KMS-11 (cell line): ENCODE data around the gene NAA30.

Experiments
- H2AFZ ChIP-seq: fragments of 200-600 bp; sonication (generic); 2 replicates; pipeline ENCODE4 v1.6.1; 2016; ENCODE audit warnings: antibody characterized with exemption, mixed run types, low read depth
- H3K27ac ChIP-seq: fragments of 200-600 bp; sonication (generic); 2 replicates; pipeline ENCODE4 v1.6.1; 2016; ENCODE audit warnings: mild to moderate bottlenecking, mixed run types
- H3K27me3 ChIP-seq: fragments of 200-600 bp; sonication (generic); 2 replicates; pipeline ENCODE4 v1.6.1; 2017; ENCODE audit warnings: mild to moderate bottlenecking, low read depth, mixed run types, moderate library complexity; ENCODE audit not compliant: insufficient read depth
- H3K36me3 ChIP-seq: fragments of 200-600 bp; sonication (generic); 2 replicates; pipeline ENCODE4 v1.6.1; 2017; ENCODE audit warnings: mild to moderate bottlenecking, mixed run types; ENCODE audit not compliant: insufficient read depth
- H3K4me1 ChIP-seq: fragments of 200-600 bp; sonication (generic); 2 replicates; pipeline ENCODE4 v1.6.1; 2016; ENCODE audit warnings: mild to moderate bottlenecking, low read depth, mixed run types; ENCODE audit not compliant: poor library complexity, severe bottlenecking
- H3K4me2 ChIP-seq: fragments of 200-600 bp; sonication (generic); 2 replicates; pipeline ENCODE4 v1.7.0; 2016; ENCODE audit warnings: mild to moderate bottlenecking, mixed run types
- H3K4me3 ChIP-seq: fragments of 200-600 bp; sonication (generic); IDR thresholded peaks from 2 replicates; pipeline ENCODE4 v1.6.1; 2017; ENCODE audit warnings: low read depth, low read length, mixed read lengths; ENCODE audit not compliant: insufficient read depth
- H3K79me2 ChIP-seq: fragments of 200-600 bp; sonication (generic); 2 replicates; pipeline ENCODE4 v1.6.1; 2016; ENCODE audit warnings: low read depth, mixed run types; ENCODE audit not compliant: insufficient read depth
- H3K9ac ChIP-seq: fragments of 200-600 bp; sonication (generic); 2 replicates; pipeline ENCODE4 v1.6.1; 2016; ENCODE audit warnings: mild to moderate bottlenecking, mixed run types
- H4K20me1 ChIP-seq: fragments of 200-600 bp; sonication (generic); 2 replicates; pipeline ENCODE4 v1.6.1; 2016; ENCODE audit warnings: mild to moderate bottlenecking, mixed run types; ENCODE audit not compliant: insufficient read depth
- TF ChIP-seq, protein P1 (sequence below): fragments of 200-600 bp; sonication (generic); conservative IDR thresholded peaks from 2 replicates; pipeline ENCODE4 v1.6.1; 2017; ENCODE audit warnings: low read depth, mild to moderate bottlenecking, antibody characterized with exemption, low read length, moderate library complexity, mixed read lengths

NAA30 gene

DNA sequence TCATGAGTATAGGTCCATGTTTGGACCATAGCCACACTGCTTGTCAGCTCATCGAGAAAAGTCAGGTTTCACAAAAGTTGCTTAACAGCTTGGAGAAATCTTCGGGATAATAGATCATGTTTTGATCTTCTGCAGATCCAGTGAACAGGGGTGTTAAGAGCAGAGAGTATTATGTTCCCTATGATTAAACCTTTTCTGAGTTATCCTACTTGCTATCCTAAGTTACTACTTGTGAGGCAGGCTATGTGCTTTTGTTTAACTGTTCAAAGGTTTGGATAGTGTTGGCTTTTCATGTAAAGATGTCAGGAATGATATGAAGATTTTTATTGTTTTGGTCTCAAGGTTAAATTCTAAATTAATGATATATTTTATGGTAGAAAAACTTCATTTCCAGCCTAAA is 11.1 kb downstream of the NAA30 start:
- Histone ChIP-seq H3K4me2 (no peak overlapping the region), H3K27me3 (no peaks in the 10 kb centered on the region), H4K20me1 (no peaks in the 10 kb centered on the region), H3K79me2 (no peaks in the 10 kb centered on the region), H3K36me3 (no peaks in the 10 kb centered on the region), H3K4me3 (no peak overlapping the region), H3K27ac (no peak overlapping the region), H3K9ac (no peak overlapping the region), H3K4me1 (no peaks in the 10 kb centered on the region), H2AFZ (no peak overlapping the region)
- TF ChIP-seq, protein P1, sequence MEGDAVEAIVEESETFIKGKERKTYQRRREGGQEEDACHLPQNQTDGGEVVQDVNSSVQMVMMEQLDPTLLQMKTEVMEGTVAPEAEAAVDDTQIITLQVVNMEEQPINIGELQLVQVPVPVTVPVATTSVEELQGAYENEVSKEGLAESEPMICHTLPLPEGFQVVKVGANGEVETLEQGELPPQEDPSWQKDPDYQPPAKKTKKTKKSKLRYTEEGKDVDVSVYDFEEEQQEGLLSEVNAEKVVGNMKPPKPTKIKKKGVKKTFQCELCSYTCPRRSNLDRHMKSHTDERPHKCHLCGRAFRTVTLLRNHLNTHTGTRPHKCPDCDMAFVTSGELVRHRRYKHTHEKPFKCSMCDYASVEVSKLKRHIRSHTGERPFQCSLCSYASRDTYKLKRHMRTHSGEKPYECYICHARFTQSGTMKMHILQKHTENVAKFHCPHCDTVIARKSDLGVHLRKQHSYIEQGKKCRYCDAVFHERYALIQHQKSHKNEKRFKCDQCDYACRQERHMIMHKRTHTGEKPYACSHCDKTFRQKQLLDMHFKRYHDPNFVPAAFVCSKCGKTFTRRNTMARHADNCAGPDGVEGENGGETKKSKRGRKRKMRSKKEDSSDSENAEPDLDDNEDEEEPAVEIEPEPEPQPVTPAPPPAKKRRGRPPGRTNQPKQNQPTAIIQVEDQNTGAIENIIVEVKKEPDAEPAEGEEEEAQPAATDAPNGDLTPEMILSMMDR: no peak

DNA sequence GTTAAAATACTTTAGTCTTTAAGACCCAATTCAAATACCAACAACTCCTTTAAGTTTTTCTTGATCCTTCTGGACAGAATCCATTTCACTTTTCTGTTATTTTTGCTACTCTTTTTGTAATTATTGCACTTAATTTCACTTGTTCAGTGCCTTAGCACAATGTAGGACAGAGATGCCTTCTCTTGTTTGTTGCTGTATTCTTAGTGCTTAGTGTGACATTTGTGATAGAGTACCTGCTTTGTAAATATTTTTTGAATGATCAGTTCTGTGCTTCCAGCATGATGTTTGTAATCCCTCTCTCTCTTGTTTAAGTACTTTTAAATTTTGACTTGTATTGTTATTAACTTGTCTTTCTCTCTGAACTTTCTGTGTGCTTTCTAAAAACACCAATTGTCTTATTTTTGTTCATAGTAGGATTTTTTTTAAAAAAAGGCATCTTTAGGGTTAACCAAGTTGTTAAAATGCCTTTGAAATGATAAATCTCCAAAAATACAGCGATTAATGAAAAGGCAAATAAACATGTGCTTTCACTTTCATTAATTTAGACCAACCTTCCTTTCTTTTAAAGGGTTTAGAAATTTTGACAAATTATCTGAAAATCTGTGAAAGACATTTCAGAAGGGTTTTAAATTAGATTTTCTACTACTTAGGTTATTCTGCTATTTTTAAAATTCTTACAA is 11.9 kb downstream of the NAA30 start:
- no peak overlapping the region for H3K4me3 ChIP-seq
- H2AFZ ChIP-seq: no peak overlapping the region
- H3K4me1 ChIP-seq: no peaks in the 10 kb centered on the region
- no peak overlapping the region for H3K27ac ChIP-seq
- H3K27me3 ChIP-seq: no peaks in the 10 kb centered on the region
- H3K36me3 ChIP-seq: no peaks in the 10 kb centered on the region
- H4K20me1 ChIP-seq: no peaks in the 10 kb centered on the region
- no peaks in the 10 kb centered on the region for H3K79me2 ChIP-seq
- H3K4me2 ChIP-seq: no peak overlapping the region
- TF ChIP-seq, protein P1: no peak
- no peak overlapping the region for H3K9ac ChIP-seq

DNA sequence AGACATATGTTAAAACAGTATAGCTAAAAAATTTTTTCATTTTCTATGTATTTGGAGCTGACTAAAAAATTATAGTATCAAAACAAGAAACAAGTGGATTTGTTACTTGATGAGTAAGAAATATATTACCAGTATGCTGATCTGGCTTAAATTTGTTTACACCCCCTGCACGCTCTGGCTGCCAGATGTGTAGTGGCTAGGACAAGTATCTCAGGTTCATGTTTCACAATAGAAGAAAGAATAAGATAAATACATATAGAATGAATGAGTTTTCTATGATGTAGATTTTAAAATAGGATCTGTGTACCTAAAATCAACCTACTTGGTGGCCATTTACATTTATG is 13.1 kb downstream of the NAA30 start:
- TF ChIP-seq, protein P1: no peak
- Histone ChIP-seq H3K27me3 (no peaks in the 10 kb centered on the region), H3K36me3 (no peaks in the 10 kb centered on the region)

DNA sequence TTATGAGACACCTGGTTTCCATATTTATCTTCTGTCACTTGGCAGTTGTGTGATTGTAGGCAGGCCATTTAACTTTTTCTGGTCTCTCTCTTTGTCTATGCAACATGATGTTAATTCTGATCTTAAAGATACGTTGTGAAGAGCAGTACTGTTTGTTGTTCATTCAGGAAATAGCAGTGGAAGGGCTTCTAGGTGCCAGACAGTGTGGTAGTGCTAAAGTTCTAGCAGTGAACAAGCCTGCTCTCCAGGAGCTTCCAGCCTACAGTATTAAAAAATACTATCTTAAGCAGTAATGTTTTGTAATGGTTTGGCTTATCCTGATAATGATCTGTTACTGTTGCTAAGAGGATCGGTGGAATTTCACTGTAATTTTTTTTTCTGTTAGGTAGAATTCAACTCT is 15.2 kb downstream of the NAA30 start:
- Histone ChIP-seq H3K4me1 (no peaks in the 10 kb centered on the region), H3K4me2 (no peak overlapping the region), H2AFZ (no peak overlapping the region), H3K27ac (no peak overlapping the region), H3K79me2 (no peaks in the 10 kb centered on the region), H3K4me3 (no peak overlapping the region), H3K27me3 (no peaks in the 10 kb centered on the region), H4K20me1 (no peaks in the 10 kb centered on the region), H3K36me3 (no peaks in the 10 kb centered on the region), H3K9ac (no peak overlapping the region)
- TF ChIP-seq, protein P1: no peak

More for the DNA sequence above, 13.1 kb downstream of the NAA30 start:
- no peaks in the 10 kb centered on the region for H3K79me2 ChIP-seq
- H3K4me3 ChIP-seq: no peak overlapping the region
- no peak overlapping the region for H3K9ac ChIP-seq
- no peaks in the 10 kb centered on the region for H3K4me1 ChIP-seq
- H3K27ac ChIP-seq: no peak overlapping the region
- H2AFZ ChIP-seq: no peak overlapping the region
- no peak overlapping the region for H3K4me2 ChIP-seq
- H4K20me1 ChIP-seq: no peaks in the 10 kb centered on the region
